ENCODE results near the gene NFAT5.
"Not testable (repeated sequence)": the region's sequence is repeated elsewhere in the genome, so short reads cannot be mapped to it uniquely, and the experiment has no call there.

NFAT5 gene

DNA sequence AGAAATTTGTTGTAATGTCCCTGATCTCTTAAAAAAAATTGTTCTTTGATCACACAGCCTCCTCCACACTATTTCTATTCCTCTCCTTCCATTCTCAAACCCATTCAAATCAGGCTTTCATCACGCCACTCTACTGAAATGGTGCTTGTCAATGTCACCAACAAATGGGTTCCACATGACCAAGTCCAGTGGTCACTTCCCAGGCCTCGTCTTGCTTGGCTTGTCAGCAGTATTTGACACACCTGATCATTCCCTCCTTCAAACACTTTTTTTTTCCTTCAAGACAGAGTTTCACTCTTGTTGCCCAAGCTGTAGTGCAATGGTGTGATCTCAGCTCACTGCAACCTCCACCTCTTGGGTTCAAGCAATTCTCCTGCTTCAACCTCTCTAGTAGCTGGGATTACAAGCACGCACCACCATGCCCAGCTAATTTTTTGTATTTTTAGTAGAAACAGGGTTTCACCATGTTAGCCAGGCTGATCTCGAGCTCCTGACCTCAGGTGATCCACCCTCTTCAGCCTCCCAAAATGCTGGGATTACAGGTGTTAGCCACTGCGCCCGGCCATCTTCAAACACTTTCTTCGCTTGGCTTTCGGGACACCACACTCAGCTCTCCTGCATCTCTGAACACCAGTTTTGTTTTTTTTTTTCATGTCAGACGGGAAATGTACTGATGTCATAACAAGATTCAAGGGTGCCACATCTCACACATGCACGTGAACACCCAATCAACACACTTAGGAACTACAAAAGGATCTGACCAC is 142.3 kb downstream of the NFAT5 start:
- DNase-seq, result no peak
- no peak for ATAC-seq

DNA sequence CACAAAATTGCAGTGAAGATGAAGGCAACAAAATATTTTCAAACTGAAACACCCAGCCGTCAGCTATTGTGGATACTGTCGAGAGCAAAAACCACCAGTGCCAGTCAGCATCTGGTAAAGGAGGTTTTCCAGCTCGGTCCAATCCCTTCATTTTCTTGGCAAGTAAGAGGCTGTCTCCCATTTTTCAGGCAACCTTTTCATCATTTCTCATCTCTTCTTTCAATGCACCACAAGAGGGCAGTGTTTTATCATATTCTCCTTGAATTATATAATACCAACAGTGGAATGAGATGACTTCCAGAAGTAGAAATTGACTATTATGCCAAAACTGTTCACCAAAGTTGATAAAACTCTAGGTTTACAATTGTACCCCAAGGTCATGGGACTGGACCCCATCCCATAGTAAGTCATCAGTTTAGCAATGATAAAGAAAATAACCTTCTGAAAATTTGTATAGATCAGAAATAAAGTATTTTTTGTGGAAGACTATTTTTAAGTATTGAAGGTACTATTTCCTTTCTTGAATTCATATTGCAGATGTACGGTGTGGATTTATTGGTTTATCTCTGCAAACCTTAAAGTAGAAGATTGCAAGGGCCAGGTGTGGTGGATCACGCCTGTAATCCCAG is 143.8 kb downstream of the NFAT5 start:
- no peak for ATAC-seq

DNA sequence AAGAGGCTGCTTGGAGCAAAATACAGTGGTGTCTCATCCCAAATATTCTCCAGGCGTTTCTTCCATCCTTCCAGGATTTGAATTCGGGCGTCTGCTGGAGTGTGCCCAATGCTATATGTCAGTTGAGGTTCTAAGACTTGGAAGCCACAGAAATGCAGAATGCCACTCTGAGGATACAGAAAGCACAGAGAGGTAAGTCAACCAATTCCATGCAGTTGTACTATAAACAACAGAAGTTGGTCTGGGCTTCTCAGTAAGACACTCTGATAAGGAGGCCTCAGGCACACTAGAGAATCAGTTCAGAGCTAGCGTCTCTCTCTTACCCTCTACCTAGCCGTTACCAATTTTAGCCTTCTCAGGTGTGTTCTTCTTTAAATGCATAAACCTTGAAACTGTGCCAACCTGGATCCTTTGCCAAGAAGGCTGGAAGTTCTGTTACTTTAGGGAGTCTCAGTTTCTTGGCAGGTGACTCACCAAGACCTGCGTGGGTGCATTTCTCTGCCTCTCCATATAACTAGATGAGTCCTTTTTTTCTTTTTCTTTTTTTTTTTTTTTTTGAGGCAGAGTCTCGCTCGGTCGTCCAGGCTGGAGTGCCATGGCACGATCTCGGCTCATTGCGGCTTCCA is 145.5 kb downstream of the NFAT5 start:
- DNase-seq, result no peak
- ATAC-seq, result no peak

More for the DNA sequence above, 143.8 kb downstream of the NFAT5 start:
- DNase-seq, result no peak

DNA sequence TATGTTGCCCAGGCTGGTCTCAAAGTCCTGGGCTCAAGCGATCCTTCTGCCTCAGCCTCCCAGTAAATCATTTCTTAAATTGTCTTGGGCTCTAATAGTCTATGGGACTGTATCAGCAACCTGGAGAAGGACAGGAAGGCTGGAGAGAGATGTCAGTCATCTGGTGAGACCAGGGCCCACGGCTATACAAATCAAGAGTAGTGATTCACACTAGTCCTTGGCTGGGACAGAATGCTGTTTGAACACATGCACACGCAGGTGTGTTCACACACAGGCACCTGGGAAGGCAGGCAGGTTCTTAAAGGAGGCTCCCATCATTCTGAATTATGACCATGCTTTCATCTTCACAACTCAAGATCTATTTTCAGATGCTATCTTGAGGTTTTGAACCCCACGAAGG is 146.5 kb downstream of the NFAT5 start:
- DNase-seq (no peak), ATAC-seq (no peak)

DNA sequence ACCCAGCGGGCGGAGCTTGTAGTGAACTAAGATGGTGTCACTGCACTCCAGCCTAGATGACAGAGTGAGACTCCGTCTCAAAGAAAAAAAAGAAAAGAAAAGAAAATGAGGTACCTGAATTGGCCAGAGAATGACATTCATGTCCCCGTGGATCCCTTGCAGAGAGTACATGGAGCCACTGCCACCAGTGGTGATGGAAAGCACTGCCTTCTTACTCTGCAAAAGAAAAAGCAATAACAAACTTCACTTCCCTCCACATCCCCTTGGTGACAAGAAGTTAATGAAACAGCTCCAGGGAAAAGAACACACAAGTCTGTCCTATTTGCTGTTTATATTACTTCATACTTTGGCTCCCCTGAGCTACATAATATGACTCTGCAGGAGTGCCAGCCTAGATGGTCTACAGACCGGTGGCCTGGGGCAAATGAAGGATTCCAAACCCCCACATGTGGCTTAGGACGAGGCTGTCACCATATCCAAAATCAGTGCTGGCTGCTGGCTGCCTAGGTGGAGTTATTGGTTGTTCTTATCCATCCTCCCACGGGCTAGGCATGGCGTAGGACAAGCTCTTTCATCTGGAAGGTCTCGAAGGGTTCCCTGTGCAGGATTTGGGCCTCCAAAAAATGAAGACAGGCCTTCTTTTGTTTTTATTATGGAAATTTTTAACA is 147.3 kb downstream of the NFAT5 start:
- DNase-seq, result no peak
- no peak for ATAC-seq

DNA sequence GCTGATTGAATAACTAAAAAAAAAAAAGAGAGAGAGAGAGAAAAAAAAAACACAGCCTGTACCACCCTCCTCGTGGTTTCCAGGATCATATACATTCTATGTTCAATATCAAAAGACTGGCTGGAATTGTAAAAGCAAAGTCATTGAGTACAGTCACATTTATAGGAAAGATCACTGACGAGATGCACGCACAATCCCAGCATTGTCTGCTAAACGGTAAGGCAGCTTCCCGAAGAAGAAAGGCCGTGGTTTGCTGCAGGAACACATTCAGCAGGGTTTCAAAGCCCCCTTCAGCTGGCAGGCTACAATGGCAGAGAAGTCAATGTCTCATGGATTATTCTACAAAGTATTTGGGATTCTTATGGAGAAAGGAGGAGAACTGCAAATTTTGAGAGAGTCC is 151.3 kb downstream of the NFAT5 start:
- DNase-seq (no peak), ATAC-seq (no peak)

DNA sequence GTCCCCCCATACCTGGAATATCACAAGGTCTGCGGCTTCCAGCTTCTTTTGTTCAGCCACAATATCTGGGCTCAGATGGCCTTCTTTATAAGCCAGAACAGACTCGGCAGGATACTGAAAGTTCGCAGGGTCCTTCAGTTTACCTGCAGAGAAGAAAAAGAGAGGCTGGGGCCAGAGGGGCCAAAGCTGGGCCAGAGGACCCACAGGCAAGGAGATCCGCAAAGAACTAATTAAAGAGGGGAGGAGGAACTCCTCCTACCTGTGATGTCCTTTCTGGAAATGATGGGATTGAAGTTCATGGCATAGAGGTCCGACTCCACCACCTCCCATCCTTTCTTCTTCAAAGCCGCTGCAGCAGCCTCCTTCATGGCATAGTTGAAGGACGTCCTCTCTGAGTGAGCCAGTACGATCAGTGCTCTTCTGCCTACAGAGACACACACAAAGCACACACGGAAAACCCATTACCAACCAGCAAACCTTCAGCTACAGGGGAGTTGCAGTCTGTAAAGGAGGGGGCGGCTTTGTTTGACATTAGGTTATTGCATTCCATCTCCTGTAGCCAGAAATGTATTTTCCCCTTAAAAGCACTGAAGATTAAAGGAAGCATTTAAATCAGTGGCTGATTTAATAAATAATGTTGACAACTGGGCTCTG is 152.5 kb downstream of the NFAT5 start:
- ATAC-seq (no peak), DNase-seq (no peak)

DNA sequence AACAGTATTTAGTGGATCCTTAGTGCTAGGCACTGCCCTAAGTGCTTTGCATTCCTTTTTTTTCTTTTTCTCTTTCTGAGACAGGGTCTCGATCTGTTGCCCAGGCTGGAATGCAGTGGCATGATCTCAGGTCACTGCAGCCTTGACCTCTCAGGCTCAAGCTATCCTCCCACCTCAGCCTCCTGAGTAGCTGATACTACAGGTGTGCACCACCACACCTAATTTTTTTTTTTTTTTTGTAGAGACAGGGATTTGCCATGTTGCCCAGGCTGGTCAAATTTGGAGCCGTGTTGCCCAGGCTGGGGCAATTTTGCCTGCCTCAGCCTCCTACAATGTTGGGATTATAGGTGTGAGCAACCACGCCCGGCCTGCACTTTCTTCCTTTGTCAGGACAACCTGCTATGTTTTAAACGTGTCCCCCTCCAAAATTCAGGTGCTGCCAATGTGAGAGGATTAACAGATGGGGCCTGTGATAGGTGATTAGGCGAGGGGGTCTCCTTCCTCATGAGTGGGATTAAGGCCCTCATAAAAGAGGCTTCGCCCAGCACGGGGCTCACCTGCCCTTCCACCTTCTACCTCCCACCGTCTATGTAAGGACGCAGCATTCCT is 155.2 kb downstream of the NFAT5 start:
- DNase-seq (no peak), ATAC-seq (no peak)

DNA sequence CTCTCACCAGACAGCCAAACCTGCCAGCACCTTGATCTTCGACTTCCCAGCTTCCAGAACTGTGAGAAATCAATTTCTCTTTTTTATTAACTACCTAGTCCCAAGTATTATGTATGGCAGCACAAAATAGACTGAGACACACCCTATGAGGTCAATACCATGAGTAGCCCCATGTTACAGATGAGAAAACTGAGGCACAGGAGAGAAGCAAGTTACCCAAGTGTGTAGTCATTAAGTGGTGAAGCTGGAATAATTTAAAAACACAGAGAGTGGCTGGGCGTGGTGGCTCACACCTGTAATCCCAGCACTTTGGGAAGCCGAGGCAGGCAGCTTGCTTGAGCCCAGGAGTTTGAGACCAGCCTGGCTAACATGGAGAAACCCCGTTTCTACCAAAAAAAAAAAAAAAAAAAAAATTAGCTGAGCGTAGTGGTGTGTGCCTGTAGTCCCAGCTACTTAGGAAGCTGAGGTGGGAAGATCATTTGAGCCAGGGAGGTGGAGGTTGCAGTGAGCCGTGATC is 155.7 kb downstream of the NFAT5 start:
- DNase-seq (no peak), ATAC-seq (no peak)

DNA sequence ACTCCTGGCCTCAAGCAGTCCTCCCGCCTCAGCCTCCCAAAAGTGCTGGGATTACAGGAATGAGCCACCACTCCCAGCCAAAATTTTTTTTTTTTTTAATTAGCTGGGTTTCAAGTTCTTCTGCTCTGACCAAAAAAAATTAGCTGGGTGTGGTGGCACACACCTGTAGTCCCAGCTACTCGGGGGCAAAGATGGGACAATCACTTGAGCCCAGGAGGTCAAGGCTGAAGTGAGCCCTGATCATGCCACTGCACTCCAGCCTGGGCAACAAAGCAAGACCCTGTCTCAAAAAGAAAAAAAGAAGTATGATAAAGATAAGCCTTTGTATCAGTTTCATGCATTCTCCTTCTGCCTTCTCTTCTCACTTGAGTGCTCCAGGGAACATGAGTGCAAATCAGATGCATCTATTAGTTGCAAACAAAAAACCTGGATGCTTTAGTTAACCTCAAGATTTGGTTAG is 158.7 kb downstream of the NFAT5 start:
- DNase-seq, result no peak
- no peak for ATAC-seq

DNA sequence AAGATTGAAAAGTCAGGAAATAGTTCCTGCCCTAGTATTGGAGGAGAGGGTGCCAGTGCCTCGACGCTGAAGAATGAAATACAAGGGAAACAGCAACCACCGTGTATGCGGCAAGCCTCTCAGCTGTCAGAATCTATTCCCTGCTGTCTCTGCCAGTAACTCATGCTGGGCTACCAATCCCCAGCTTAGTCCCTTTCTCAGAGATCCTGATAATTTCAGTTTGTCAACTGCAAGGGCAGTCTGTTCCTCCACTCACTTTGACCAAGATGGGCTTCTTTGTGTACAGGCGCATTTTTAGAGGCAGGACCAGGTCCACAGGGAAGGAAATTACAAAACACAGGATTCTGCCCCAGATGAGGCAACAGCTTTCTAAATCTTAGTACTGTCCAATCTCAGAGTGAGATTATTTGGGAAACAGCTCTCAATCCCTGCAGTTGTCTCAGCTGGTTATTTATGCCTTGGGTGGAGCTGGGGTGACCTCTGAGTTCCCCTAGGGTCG is 159.3 kb downstream of the NFAT5 start:
- ATAC-seq, result no peak
- DNase-seq, result no peak

DNA sequence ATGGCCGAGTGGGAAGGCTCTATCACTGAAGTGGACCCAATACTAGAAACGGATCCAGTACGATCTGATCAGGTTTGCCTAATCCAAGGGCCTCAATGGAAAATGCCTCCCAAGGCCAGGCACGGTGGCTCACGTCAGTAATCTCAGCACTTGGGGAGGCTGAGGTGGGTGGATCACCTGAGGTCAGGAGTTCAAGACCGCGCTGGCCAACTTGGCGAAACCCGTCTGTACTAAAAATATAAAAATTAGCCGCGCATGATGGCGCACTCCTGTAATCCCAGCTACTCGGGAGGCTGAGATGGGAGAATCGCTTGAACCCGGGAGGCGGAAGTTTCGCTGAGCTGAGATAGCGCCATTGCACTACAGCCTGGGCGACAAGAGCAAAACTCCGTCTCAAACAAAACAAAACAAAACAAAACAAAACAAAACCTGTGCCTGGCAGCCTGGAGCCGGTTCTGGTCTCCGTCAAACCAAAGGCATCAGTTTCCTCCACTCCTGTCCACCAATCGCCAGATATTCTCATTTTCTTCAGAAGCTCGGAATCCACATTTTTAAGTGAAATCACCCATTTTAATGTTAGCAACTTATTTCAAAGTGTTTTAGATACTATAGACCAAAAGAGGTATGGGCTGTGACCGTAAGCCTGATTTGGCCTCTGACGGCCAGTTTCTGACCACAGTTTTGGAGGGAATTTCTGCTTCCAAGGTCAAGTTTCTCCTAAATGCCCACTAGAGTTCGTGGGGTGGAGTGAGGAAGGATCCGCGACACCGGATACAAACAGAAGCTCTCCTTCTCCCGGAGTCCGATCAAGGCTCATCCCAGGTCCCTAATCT is 159.9 kb downstream of the NFAT5 start:
- no peak for DNase-seq
- ATAC-seq, result no peak

DNA sequence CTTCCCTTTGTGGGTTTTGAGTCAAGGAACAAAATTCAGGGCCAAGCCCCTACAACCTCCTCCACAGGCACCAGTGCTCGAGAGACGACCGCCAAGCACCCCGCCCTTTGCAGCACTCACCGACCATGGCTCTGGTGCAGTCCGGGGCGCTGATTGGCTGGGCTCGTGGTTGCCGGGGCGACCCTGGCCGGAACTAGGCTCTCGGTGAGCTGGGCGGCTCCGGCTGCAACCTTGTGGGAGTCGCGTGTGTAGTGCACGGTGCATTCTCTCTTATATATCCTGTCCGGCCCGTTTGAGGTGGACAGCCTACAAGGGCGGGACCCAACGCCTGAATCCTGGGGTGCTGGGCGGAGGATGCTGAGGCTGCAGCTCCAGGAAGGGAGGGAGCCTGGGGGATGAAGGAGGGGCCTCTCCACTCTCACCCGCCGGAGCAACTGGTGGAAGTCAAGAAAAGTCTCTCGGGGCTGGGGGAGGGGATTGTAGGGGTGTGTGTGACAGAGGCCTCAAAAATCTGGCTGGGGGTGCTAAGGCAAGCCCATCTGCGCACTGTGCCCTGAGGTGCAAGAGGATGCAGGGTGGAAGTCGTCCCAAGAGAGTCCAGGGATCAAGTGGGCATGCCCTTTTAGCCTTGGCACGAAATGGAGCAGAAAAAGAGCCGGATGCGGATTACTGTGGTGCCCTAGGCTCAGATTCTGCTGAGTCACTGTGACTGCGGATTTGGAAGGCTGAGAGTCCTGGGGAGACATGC is 160.7 kb downstream of the NFAT5 start, which contains the start of gene NQO1:
NQO1 (minus strand) TSS at position 248 of the 748 bp plus-strand sequence; CDS start at position 127, 121 bp downstream.
- ATAC-seq (peak; percentile 100), DNase-seq (peak; percentile 92)

DNA sequence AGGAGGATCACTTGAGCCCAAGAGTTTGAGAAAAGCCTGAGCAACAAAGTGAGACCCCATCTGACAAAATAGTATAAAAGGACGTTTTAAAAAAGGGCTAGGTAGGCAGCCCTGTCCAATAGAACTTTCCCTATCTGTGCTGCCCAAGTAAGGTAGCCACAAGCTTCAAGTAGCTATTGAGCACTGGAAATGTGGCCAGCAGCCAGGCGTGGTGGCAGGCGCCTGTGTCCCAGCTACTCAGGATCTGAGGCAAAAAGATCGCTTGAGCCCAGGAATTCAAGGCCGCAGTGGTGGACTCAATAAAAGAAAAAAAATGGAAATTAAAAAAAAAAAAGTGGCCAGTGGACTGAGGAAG is 162.1 kb downstream of the NFAT5 start:
- no peak for DNase-seq
- ATAC-seq, result no peak

DNA sequence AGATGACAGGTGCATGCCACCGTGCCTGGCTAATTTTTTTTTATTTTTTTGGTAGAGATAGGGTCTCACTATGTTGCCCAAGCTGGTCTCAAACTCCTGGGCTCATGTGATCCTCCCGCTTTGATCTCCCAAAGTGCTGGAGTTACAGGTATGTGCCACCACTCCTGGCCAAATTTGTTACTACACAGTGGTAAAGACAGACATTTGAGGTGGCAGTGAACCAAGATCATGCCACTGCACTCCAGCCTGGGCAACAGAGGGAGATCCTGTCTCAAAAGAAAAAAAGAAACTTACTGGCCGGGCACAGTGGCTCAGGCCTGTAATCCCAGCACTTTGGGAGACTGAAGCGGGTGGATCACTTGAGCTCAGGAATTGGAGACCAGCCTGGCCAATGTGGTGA is 163.3 kb downstream of the NFAT5 start:
- not testable (repeated sequence) for ATAC-seq, DNase-seq

DNA sequence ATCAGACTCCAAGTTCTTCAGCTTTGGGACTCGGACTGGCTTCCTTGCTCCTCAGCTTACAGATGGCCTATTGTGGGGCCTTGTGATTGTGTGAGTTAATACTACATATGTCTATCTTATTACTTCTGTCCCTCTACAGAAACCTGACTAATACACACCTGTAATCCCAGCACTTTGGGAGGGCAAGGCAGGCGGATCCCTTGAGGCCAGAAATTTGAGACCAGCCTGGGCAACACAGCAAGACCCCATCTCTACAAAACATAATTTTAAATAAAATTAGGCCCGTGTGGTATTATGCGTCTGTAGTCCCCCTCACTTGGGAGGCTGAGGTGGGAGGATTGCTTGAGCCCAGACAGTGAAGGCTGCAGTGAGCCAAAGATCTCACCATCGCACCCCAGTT is 165.5 kb downstream of the NFAT5 start:
- not testable (repeated sequence) for ATAC-seq, DNase-seq

DNA sequence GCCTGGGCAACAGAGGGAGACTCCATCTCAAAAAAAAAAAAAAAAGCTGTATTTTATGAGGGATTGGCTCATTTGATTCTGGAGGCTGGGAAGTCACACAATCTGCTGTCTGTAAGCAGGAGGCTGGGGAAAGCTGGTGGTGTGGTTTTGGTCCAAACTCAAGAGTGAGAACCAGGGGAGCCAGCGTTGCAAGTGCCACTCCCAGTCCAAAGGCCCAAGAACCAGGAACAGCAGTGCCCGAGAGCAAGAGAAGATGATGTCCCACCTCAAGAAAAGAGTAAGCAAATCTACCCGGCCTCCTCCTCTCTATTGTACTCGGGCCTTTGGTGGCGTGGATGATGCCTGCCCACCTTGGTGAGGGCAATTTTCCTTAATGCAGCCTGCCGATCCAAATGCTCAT is 166.3 kb downstream of the NFAT5 start:
- no peak for ATAC-seq
- no peak for DNase-seq

DNA sequence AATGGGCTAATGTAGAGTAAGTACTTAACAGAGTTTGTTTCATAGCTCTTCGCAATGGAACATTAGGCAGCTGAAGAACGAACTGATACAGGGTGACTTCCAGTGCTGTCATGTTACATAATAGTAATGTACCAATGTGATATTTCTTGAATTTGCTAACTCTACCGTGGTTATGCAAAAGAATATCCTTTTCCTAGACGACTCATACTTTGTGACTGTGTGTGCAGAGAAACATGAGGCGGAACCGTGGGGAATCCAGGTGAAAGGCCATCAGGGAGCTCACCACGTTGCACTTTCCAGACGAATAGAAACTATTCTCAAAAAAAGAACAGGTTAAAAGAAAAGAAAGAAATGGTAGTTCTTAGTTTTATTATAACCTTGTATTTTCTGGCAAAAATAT is 175.8 kb downstream of the NFAT5 start:
- no peak for ATAC-seq
- DNase-seq, result no peak
